ENCODE data around the gene ZNF524. TPM values are rescaled to one million over a fixed set of nuclear protein-coding genes. Genes with fewer than 3 reads are reported as not detected.

ZNF524 gene
- total RNA-seq, 2 donors from 2014 or later: 30.4 to 33.9 TPM

DNA sequence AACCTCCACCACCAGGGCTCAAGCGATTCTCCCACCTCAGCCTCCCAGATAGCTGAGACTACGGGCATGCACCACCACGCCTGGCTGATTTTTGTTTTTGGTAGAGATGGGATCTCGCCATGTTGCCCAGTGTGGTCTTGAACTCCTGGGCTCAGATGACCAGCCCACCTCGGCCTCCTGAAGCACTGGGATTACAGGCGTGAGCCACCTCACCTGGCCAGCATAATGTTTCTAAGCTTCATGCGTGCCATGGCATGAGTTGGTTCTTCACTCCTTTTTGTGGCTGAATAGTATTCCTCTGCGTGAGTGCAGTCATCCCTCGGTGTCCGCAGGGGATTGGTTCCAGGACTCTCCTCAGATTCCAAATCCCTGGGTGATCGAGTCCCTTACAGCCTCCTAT lies 15.2 kb upstream of the ZNF524 start:
- DNase-seq: no peak
- Histone ChIP-seq H3K9me3 (no peaks in the 10 kb centered on the region), H3K4me3 (no peak overlapping the region), H3K27ac (no peak overlapping the region), H3K27me3 (no peaks in the 10 kb centered on the region), H3K36me3 (no peaks in the 10 kb centered on the region), H3K4me1 (peaks cover 10% of the 10 kb centered on the region), H3K9ac (ENCODE audit: low read depth in 2 of 2, low read length in 2 of 2) (no peak overlapping the region)
- TF ChIP-seq, protein P1, sequence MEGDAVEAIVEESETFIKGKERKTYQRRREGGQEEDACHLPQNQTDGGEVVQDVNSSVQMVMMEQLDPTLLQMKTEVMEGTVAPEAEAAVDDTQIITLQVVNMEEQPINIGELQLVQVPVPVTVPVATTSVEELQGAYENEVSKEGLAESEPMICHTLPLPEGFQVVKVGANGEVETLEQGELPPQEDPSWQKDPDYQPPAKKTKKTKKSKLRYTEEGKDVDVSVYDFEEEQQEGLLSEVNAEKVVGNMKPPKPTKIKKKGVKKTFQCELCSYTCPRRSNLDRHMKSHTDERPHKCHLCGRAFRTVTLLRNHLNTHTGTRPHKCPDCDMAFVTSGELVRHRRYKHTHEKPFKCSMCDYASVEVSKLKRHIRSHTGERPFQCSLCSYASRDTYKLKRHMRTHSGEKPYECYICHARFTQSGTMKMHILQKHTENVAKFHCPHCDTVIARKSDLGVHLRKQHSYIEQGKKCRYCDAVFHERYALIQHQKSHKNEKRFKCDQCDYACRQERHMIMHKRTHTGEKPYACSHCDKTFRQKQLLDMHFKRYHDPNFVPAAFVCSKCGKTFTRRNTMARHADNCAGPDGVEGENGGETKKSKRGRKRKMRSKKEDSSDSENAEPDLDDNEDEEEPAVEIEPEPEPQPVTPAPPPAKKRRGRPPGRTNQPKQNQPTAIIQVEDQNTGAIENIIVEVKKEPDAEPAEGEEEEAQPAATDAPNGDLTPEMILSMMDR (IDR thresholded peaks at IDR 0.05): no peak
- intact Hi-C loops (cut with DNase I): loop anchor here (5.0 kb wide), 1 partner anchor 33 kb away; no protein-coding TSS in a partner anchor

DNA sequence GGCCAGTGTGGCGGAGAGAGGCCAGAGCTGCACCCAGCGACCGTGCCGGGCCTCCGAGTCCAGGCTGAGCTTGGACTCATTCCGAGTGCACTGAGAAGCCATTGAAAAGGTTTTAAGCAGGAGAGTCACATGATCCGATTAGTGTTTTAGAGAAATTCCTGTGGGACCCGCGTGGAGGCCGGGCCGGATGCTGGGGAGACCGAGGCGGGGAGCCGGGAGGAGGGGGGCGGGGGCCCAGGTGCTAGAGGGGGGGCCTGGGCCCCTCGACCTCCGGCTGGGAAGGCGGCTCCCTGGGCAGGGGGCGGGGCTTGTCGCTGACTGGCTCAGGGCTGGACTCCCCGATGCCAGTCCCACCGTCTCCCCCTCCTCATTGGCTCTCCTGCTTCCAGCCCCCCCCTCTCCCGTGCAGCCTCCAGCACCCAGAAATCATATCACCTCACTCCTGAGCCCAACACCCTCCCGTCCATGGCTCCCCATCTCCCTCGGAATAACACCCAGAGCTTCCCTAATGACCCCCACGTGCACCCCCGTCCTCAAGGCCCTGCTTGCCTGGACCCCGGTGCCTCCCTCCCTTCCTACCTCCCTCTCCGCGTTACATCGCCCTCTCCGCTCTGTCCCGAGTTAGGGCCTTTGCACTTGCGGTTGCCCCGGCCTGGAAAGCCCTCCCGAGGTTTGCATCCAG lies 14.3 kb upstream of the ZNF524 start:
- no peak overlapping the region for H3K9ac ChIP-seq (ENCODE audit: low read depth in 2 of 2, low read length in 2 of 2)
- no peaks in the 10 kb centered on the region for H3K27me3 ChIP-seq
- TF ChIP-seq, protein P1 (IDR thresholded peaks at IDR 0.05): no peak
- no peaks in the 10 kb centered on the region for H3K9me3 ChIP-seq
- intact Hi-C loops (cut with DNase I): loop anchor here (5.0 kb wide), 1 partner anchor 33 kb away; no protein-coding TSS in a partner anchor
- peak overlapping the region; percentile 4 for H3K4me3 ChIP-seq
- no peaks in the 10 kb centered on the region for H3K36me3 ChIP-seq
- no peak overlapping the region for H3K27ac ChIP-seq
- peak; percentile 45 for DNase-seq
- H3K4me1 ChIP-seq: peaks cover 10% of the 10 kb centered on the region

DNA sequence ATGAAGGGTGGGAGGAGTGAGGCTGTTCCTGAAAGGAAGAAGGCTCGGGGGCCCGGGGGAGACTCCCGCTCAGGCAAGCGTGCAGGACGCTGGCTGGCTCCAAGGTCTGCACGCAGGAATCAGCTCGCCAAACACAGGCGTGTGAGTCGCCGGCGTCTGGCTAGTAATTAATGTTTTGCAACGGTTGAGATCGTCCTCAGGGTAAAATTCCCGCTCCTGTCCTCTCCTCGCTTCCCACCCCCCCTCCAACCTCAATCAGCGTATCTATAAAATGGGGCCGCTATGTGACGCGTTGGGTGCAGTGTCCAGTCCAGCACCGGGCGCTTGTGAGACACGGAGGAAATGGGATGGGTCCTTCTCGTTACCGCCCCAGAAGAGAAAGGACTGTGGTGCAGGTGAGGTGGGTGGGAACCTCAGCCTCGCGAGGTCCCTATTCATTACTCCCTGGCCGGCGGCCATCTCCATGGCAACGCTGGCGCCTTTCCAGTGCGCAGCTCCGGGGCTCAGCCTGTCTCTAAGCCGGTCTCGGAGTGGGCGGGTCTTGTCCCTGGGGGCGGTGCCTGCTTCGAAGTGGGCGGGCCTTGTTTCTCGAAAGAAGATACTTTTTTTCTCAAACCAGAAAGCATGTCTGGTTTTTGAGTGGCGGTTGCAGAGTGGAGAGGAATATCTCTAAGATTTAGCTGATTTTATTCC lies 13.0 kb upstream of the ZNF524 start:
- intact Hi-C loops (cut with DNase I): loop anchor here (5.0 kb wide), 1 partner anchor 35 kb away; no protein-coding TSS in a partner anchor
- TF ChIP-seq, protein P1 (IDR thresholded peaks at IDR 0.05): no peak
- peak overlapping the region; percentile 31 for H3K4me3 ChIP-seq
- no peak overlapping the region for H3K27ac ChIP-seq
- H3K36me3 ChIP-seq: no peaks in the 10 kb centered on the region
- DNase-seq: peak; percentile 99
- H3K9ac ChIP-seq (ENCODE audit: low read depth in 2 of 2, low read length in 2 of 2): no peak overlapping the region
- no peaks in the 10 kb centered on the region for H3K27me3 ChIP-seq
- H3K9me3 ChIP-seq: no peaks in the 10 kb centered on the region
- H3K4me1 ChIP-seq: peaks cover 3% of the 10 kb centered on the region

DNA sequence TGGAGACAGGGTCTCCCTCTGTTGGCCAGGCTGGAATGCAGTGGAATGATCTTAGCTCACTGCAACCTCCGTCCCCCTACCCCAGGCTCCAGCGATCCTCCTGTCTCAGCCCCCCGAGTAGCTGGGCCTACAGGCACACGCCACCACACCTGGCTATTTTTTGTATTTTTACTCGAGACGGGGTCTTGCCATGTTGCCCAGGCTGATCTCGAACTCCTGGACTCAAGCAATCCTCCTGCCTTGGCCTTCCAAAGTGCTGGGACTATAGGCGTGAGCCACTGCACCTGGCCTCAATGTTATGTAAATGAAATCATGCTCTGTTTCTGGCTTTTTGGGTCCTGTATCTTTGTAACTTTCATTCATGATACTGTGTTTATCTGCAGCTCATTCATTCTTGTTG lies 11.3 kb upstream of the ZNF524 start:
- no peak for DNase-seq

DNA sequence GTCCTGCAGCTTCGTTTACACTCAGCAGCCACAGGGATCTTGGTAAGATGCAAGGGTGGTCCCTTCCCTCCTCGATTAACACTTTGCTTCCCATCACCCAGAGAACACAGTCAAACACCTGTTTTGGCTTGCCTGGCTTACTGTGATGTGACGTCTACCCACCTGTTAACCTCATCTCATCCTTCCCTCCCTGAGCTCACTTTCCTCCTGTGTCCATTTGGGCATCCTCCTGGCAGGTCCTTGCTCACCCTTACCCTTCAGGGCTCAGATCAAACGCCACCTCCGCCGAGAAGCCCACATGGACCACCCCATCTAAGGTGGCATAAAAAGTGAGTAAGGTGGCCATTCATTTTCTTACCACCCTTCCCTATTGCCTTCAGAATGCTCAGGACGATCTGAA lies 10.0 kb upstream of the ZNF524 start:
- Histone ChIP-seq H3K9me3 (no peaks in the 10 kb centered on the region), H3K9ac (ENCODE audit: low read depth in 2 of 2, low read length in 2 of 2) (no peak overlapping the region), H3K4me1 (peaks cover 3% of the 10 kb centered on the region), H3K27ac (no peak overlapping the region), H3K36me3 (no peaks in the 10 kb centered on the region), H3K4me3 (no peak overlapping the region), H3K27me3 (no peaks in the 10 kb centered on the region)
- TF ChIP-seq, protein P1 (IDR thresholded peaks at IDR 0.05): no peak
- intact Hi-C loops (cut with DNase I): no loop called here
- no peak for DNase-seq

More for the DNA sequence above, 11.3 kb upstream of the ZNF524 start:
- Histone ChIP-seq H3K4me3 (no peak overlapping the region), H3K9me3 (no peaks in the 10 kb centered on the region), H3K4me1 (peaks cover 3% of the 10 kb centered on the region), H3K27me3 (no peaks in the 10 kb centered on the region), H3K27ac (no peak overlapping the region), H3K36me3 (no peaks in the 10 kb centered on the region), H3K9ac (ENCODE audit: low read depth in 2 of 2, low read length in 2 of 2) (no peak overlapping the region)
- intact Hi-C loops (cut with DNase I): loop anchor here (5.0 kb wide), 1 partner anchor 36 kb away; no protein-coding TSS in a partner anchor
- TF ChIP-seq, protein P1 (IDR thresholded peaks at IDR 0.05): no peak

Measured in colonic mucosa (tissue), 4 donors.